Neural progenitor cell (in vitro differentiated cells): Measurements from ENCODE around the gene PDE7B. TPM values are rescaled to one million over a fixed set of nuclear protein-coding genes. Genes with fewer than 3 reads are reported as not detected.

Experiments used
- DNase-seq: peaks from one replicate; pipeline ENCODE4 v3.0.0-alpha.2; 2016; ENCODE audit warnings: low spot score
- H2AFZ ChIP-seq: fragments of 200-600 bp; sonication (generic); replicated peaks from 2 replicates; pipeline ENCODE4 v1.6.1; 2016; ENCODE audit warnings: antibody characterized with exemption
- H3F3A ChIP-seq: fragments of 200-600 bp; sonication (generic); 2 replicates; pipeline ENCODE4 v1.6.1; 2016; ENCODE audit warnings: antibody characterized with exemption, low read depth
- H3K27ac ChIP-seq: fragments of 200-600 bp; sonication (generic); 2 replicates; pipeline ENCODE4 v1.5.1; 2016; ENCODE audit warnings: mild to moderate bottlenecking
- H3K27me3 ChIP-seq: fragments of 200-600 bp; sonication (generic); 2 replicates; pipeline ENCODE4 v1.6.1; 2016; ENCODE audit warnings: mild to moderate bottlenecking, moderate library complexity
- H3K36me3 ChIP-seq: fragments of 200-600 bp; sonication (generic); 2 replicates; pipeline ENCODE4 v1.5.1; 2016
- H3K4me1 ChIP-seq: fragments of 200-600 bp; sonication (generic); 2 replicates; pipeline ENCODE4 v1.6.1; 2016; ENCODE audit warnings: mixed run types
- H3K4me2 ChIP-seq: fragments of 200-600 bp; sonication (generic); 2 replicates; pipeline ENCODE4 v1.6.1; 2016
- H3K4me3 ChIP-seq: fragments of 200-600 bp; sonication (generic); 2 replicates; pipeline ENCODE4 v1.5.1; 2016
- H3K79me2 ChIP-seq: fragments of 200-600 bp; sonication (generic); 2 replicates; pipeline ENCODE4 v1.6.1; 2016; ENCODE audit warnings: low read depth
- H3K9ac ChIP-seq: fragments of 200-600 bp; sonication (generic); 2 replicates; pipeline ENCODE4 v1.6.1; 2016
- H3K9me3 ChIP-seq: fragments of 200-600 bp; sonication (generic); 2 replicates; pipeline ENCODE4 v1.5.1; 2016; ENCODE audit warnings: low read depth
- H4K20me1 ChIP-seq: fragments of 200-600 bp; sonication (generic); 2 replicates; pipeline ENCODE4 v1.6.1; 2016; ENCODE audit warnings: low read depth
- H3K27ac Mint-ChIP-seq: 3 replicates; pipeline ENCODE4 v1.8.0; 2021; ENCODE audit warnings: mixed read lengths
- H3K27me3 Mint-ChIP-seq: 2 replicates; pipeline ENCODE4 v1.8.0; 2022; ENCODE audit warnings: low read depth, mild to moderate bottlenecking, inconsistent platforms, moderate library complexity, mixed read lengths; ENCODE audit not compliant: insufficient read depth
- H3K36me3 Mint-ChIP-seq: 3 replicates; pipeline ENCODE4 v1.8.0; 2021; ENCODE audit warnings: mixed read lengths
- H3K4me1 Mint-ChIP-seq: 3 replicates; pipeline ENCODE4 v1.8.0; 2021; ENCODE audit warnings: mixed read lengths
- H3K4me3 Mint-ChIP-seq: 3 replicates; pipeline ENCODE4 v1.8.0; 2021; ENCODE audit warnings: mild to moderate bottlenecking, moderate library complexity, mixed read lengths
- H3K9me3 Mint-ChIP-seq: 3 replicates; pipeline ENCODE4 v1.8.0; 2020; ENCODE audit warnings: mixed read lengths
- EZH2 ChIP-seq: fragments of 200-600 bp; sonication (generic); IDR thresholded peaks from 2 replicates; pipeline ENCODE4 v1.6.1; 2017; ENCODE audit warnings: antibody characterized with exemption, mild to moderate bottlenecking, moderate library complexity
- EZH2phosphoT487 ChIP-seq: fragments of 200-600 bp; sonication (generic); IDR thresholded peaks from 2 replicates; pipeline ENCODE4 v1.6.1; 2017; ENCODE audit warnings: antibody characterized with exemption
- total RNA-seq: library from RNA; depleted of rRNA; stranded (reverse); fragments of >200 nt; gene quantifications from 2 replicates; pipeline ENCODE4 v1.2.3, GENCODE V29; 2015; ENCODE audit warnings: low replicate concordance
- TF ChIP-seq, protein P1 (sequence below): fragments of 200-600 bp; sonication (generic); IDR thresholded peaks from 2 replicates; pipeline ENCODE4 v1.5.1; 2017; ENCODE audit warnings: antibody characterized with exemption, mild to moderate bottlenecking

The PDE7B gene
- total RNA-seq, 1 donor from 2014 or later, result 0.04 TPM

GRCh38 chr6:136144251-136145023 is 292.9 kb downstream of the PDE7B start:
- Histone ChIP-seq H4K20me1 (no peaks in the 10 kb centered on the region), H3K9me3 (no peaks in the 10 kb centered on the region), H3K9ac (no peak overlapping the region), H3K27me3 (no peaks in the 10 kb centered on the region), H2AFZ (no peak overlapping the region), H3K27ac (no peak overlapping the region), H3K4me1 (no peaks in the 10 kb centered on the region), H3K4me2 (no peak overlapping the region), H3K36me3 (no peaks in the 10 kb centered on the region), H3K4me3 (no peak overlapping the region), H3F3A (no peaks in the 10 kb centered on the region), H3K79me2 (no peaks in the 10 kb centered on the region)
- no peak for DNase-seq
- Mint-ChIP-seq H3K9me3 (peaks cover 8% of the 10 kb centered on the region), H3K27ac (no peak overlapping the region), H3K4me1 (no peaks in the 10 kb centered on the region), H3K4me3 (no peak overlapping the region), H3K36me3 (no peaks in the 10 kb centered on the region), H3K27me3 (no peaks in the 10 kb centered on the region)
- TF ChIP-seq EZH2, result no peak
- no peak for TF ChIP-seq EZH2phosphoT487
- TF ChIP-seq, protein P1, sequence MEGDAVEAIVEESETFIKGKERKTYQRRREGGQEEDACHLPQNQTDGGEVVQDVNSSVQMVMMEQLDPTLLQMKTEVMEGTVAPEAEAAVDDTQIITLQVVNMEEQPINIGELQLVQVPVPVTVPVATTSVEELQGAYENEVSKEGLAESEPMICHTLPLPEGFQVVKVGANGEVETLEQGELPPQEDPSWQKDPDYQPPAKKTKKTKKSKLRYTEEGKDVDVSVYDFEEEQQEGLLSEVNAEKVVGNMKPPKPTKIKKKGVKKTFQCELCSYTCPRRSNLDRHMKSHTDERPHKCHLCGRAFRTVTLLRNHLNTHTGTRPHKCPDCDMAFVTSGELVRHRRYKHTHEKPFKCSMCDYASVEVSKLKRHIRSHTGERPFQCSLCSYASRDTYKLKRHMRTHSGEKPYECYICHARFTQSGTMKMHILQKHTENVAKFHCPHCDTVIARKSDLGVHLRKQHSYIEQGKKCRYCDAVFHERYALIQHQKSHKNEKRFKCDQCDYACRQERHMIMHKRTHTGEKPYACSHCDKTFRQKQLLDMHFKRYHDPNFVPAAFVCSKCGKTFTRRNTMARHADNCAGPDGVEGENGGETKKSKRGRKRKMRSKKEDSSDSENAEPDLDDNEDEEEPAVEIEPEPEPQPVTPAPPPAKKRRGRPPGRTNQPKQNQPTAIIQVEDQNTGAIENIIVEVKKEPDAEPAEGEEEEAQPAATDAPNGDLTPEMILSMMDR, result no peak

- H3K4me2 ChIP-seq, result no peak overlapping the region
- no peaks in the 10 kb centered on the region for H3K27me3 ChIP-seq
- no peak overlapping the region for H3K9ac ChIP-seq
- Mint-ChIP-seq H3K4me3 (no peak overlapping the region), H3K36me3 (no peaks in the 10 kb centered on the region), H3K4me1 (no peaks in the 10 kb centered on the region), H3K9me3 (peaks cover 6% of the 10 kb centered on the region), H3K27me3 (no peaks in the 10 kb centered on the region), H3K27ac (no peak overlapping the region)
- no peaks in the 10 kb centered on the region for H3K36me3 ChIP-seq
- H2AFZ ChIP-seq, result no peak overlapping the region
- no peaks in the 10 kb centered on the region for H4K20me1 ChIP-seq
- H3K27ac ChIP-seq, result no peak overlapping the region
- TF ChIP-seq EZH2phosphoT487, result no peak
- no peak for TF ChIP-seq EZH2
- TF ChIP-seq, protein P1, result no peak
- no peaks in the 10 kb centered on the region for H3K9me3 ChIP-seq
- DNase-seq, result no peak
- H3K4me3 ChIP-seq, result no peak overlapping the region
- H3K4me1 ChIP-seq, result no peaks in the 10 kb centered on the region
- no peaks in the 10 kb centered on the region for H3F3A ChIP-seq
- no peaks in the 10 kb centered on the region for H3K79me2 ChIP-seq
These were observed 294.6 kb downstream of the PDE7B start for GRCh38 chr6:136146130-136146529.

- Mint-ChIP-seq H3K4me1 (no peaks in the 10 kb centered on the region), H3K9me3 (no peaks in the 10 kb centered on the region), H3K4me3 (no peak overlapping the region), H3K36me3 (no peaks in the 10 kb centered on the region), H3K27ac (no peak overlapping the region), H3K27me3 (no peaks in the 10 kb centered on the region)
- no peak for TF ChIP-seq EZH2
- TF ChIP-seq, protein P1, result no peak
- no peak for TF ChIP-seq EZH2phosphoT487
- H2AFZ ChIP-seq, result no peak overlapping the region
- no peak for DNase-seq
- no peaks in the 10 kb centered on the region for H4K20me1 ChIP-seq
- H3K79me2 ChIP-seq, result no peaks in the 10 kb centered on the region
- H3K36me3 ChIP-seq, result no peaks in the 10 kb centered on the region
- H3K27ac ChIP-seq, result no peak overlapping the region
- no peak overlapping the region for H3K4me3 ChIP-seq
- H3F3A ChIP-seq, result no peaks in the 10 kb centered on the region
- no peaks in the 10 kb centered on the region for H3K9me3 ChIP-seq
- no peak overlapping the region for H3K4me2 ChIP-seq
- H3K9ac ChIP-seq, result no peak overlapping the region
- H3K4me1 ChIP-seq, result no peaks in the 10 kb centered on the region
- no peaks in the 10 kb centered on the region for H3K27me3 ChIP-seq
These were observed 295.8 kb downstream of the PDE7B start for GRCh38 chr6:136147342-136147741.
